RPMI7951 (cell line): ENCODE results near the gene MEIS2. TPM values are rescaled to one million over a fixed set of nuclear protein-coding genes. Genes with fewer than 3 reads are reported as not detected.

Experiments
- DNase-seq: peaks from one replicate; pipeline ENCODE4 v3.0.0-alpha.2; 2012; ENCODE audit warnings: low read depth
- total RNA-seq: library from RNA; depleted of rRNA; stranded (reverse); fragments of >200 nt; shearing (Covaris generic); gene quantifications from 2 replicates; pipeline ENCODE4 v1.2.3, GENCODE V29; 2014

Gene MEIS2
- total RNA-seq, 1 experiment from 2014 or later, result 21.5 TPM

GRCh38 chr15:37041042-37041441 is 59.3 kb downstream of the MEIS2 start:
- no peak for DNase-seq

GRCh38 chr15:37040072-37040742 is 60.1 kb downstream of the MEIS2 start:
- no peak for DNase-seq

GRCh38 chr15:37038716-37039106 is 61.6 kb downstream of the MEIS2 start:
- DNase-seq, result no peak

GRCh38 chr15:37037850-37038715 is 62.3 kb downstream of the MEIS2 start:
- no peak for DNase-seq

- DNase-seq, result no peak
Measured at GRCh38 chr15:37037071-37037655, 63.2 kb downstream of the MEIS2 start.

- DNase-seq, result peak; percentile 30
Measured at GRCh38 chr15:37034835-37035748, 65.3 kb downstream of the MEIS2 start.

GRCh38 chr15:37034392-37034791 is 66.0 kb downstream of the MEIS2 start:
- no peak for DNase-seq

- no peak for DNase-seq
Measured at GRCh38 chr15:37032091-37032775, 68.1 kb downstream of the MEIS2 start.

GRCh38 chr15:37031198-37031597 is 69.2 kb downstream of the MEIS2 start:
- peak; percentile 62 for DNase-seq

- peak; percentile 37 for DNase-seq
Measured at GRCh38 chr15:37028625-37029296, 71.6 kb downstream of the MEIS2 start.

- DNase-seq, result no peak
Measured at GRCh38 chr15:37020852-37021251, 79.5 kb downstream of the MEIS2 start.

- peak; percentile 67 for DNase-seq
Measured at GRCh38 chr15:37019479-37020433, 80.6 kb downstream of the MEIS2 start.

GRCh38 chr15:37017031-37017625 is 83.2 kb downstream of the MEIS2 start:
- no peak for DNase-seq

- DNase-seq, result peak; percentile 75
Measured at GRCh38 chr15:37016231-37016630, 84.1 kb downstream of the MEIS2 start.

GRCh38 chr15:37015451-37015850 is 84.9 kb downstream of the MEIS2 start:
- peak; percentile 64 for DNase-seq

- peak; percentile 95 for DNase-seq
Measured at GRCh38 chr15:37015035-37015434, 85.3 kb downstream of the MEIS2 start.

- peak; percentile 48 for DNase-seq
Measured at GRCh38 chr15:37014566-37014965, 85.8 kb downstream of the MEIS2 start.

GRCh38 chr15:37014137-37014536 is 86.2 kb downstream of the MEIS2 start:
- DNase-seq, result peak; percentile 36

- DNase-seq, result no peak
Measured at GRCh38 chr15:37010595-37010994, 89.8 kb downstream of the MEIS2 start.
